Effector CD8-positive, alpha-beta T cell (primary cell): ENCODE measurements around the gene FRMD1.
"Not testable (repeated sequence)": the region's sequence is repeated elsewhere in the genome, so short reads cannot be mapped to it uniquely, and the experiment has no call there.

ENCODE experiments used
- DNase-seq: peaks from one replicate; lab custom pipeline; 2025; lab: John Stamatoyannopoulos, UW

FRMD1 gene

GRCh38 chr6:168078175-168078942 lies 653 bp downstream of the FRMD1 start:
- DNase-seq: no peak

- DNase-seq: not testable (repeated sequence)
Observed at GRCh38 chr6:168077401-168077800, 1.6 kb downstream of the FRMD1 start.

GRCh38 chr6:168075787-168076202 lies 3.2 kb downstream of the FRMD1 start:
- DNase-seq: no peak

GRCh38 chr6:168075216-168075615 lies 3.8 kb downstream of the FRMD1 start:
- no peak for DNase-seq

- no peak for DNase-seq
Observed at GRCh38 chr6:168073937-168074730, 4.9 kb downstream of the FRMD1 start.

- no peak for DNase-seq
Observed at GRCh38 chr6:168072730-168073129, 6.3 kb downstream of the FRMD1 start.

GRCh38 chr6:168072261-168072660 lies 6.8 kb downstream of the FRMD1 start:
- no peak for DNase-seq

GRCh38 chr6:168071620-168072019 lies 7.4 kb downstream of the FRMD1 start:
- DNase-seq: no peak

- no peak for DNase-seq
Observed at GRCh38 chr6:168070804-168071203, 8.2 kb downstream of the FRMD1 start.

- no peak for DNase-seq
Observed at GRCh38 chr6:168067081-168067759, 11.8 kb downstream of the FRMD1 start.

GRCh38 chr6:168064226-168064807 lies 14.7 kb downstream of the FRMD1 start:
- DNase-seq: no peak

- DNase-seq: no peak
Observed at GRCh38 chr6:168063431-168063830, 15.6 kb downstream of the FRMD1 start.

GRCh38 chr6:168062346-168063289 lies 16.4 kb downstream of the FRMD1 start:
- no peak for DNase-seq

GRCh38 chr6:168061269-168062210 lies 17.5 kb downstream of the FRMD1 start:
- DNase-seq: no peak

GRCh38 chr6:168060521-168060931 lies 18.5 kb downstream of the FRMD1 start:
- no peak for DNase-seq

GRCh38 chr6:168058691-168059551 lies 20.1 kb downstream of the FRMD1 start:
- DNase-seq: no peak

- no peak for DNase-seq
Observed at GRCh38 chr6:168057836-168058235, 21.2 kb downstream of the FRMD1 start.

GRCh38 chr6:168056892-168057527 lies 22.0 kb downstream of the FRMD1 start:
- DNase-seq: no peak
